Medulla oblongata (tissue), 1 donor: ENCODE measurements around the gene MEF2C.
"Not testable (repeated sequence)": the region's sequence is repeated elsewhere in the genome, so short reads cannot be mapped to it uniquely, and the experiment has no call there.

Experiments
- DNase-seq: peaks from one replicate; pipeline ENCODE4 v3.0.0-alpha.2; 2015; ENCODE audit errors: extremely low spot score

Gene MEF2C

GRCh38 chr5:88862547-88863175, 20.3 kb downstream of the MEF2C start:
- no peak for DNase-seq

DNA sequence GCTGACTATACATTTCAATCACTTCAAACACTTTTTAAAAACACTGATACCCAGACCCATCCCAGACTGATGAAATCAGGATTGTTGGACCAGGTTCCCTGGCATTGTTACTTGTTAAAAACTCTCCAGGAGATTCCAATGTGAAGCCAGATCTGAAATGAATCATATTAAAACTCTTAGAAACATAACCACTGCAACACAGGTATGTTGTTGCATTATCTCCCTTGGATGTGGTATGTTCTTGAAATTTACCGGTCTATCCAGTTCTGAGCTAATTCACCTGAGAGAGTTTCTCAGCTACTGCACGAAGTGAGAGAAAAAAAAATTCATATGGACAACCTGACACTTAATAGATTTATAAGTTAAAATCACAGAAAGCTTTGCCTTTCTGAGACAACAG, 21.8 kb downstream of the MEF2C start:
- no peak for DNase-seq

DNA sequence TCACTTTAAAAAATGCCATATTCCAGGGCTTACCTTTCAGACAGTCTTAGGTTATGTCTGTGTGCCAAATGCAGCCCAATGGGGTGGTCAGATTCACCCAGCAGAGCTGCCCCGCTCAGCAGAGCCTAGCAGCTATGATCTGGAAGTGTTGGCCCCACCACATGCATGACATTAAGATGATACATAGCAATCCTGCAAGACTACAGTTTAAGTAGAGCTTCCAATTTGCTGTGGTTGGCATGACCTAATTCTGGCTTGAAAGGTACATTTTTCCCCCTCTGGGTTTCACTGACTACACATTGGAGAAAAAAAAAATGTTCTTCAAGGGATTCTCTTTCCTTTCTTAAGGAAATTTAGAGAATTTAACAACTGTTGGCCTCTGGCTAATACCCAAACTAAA, 22.5 kb downstream of the MEF2C start:
- no peak for DNase-seq

DNA sequence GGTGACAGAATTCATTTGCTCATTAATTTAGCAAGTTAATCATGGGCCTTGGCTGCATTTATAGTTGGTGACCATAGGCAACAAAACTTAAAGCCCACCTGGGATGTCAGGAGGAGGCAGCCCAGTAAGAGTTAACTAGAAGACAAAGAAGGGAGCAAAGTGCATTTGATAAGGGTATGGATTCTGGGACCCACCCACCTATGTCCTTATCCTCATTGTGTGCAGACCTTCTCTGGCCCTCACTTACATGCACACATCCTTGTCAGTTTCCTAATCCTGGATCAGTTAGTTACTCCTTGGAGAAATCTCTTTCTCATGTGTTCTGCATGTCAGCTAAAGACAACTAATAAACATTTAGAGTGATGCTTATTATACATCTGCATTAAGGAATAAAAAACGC, 24.6 kb downstream of the MEF2C start:
- DNase-seq: no peak

- DNase-seq: not testable (repeated sequence)
Observed at GRCh38 chr5:88856381-88856780, 26.6 kb downstream of the MEF2C start.

DNA sequence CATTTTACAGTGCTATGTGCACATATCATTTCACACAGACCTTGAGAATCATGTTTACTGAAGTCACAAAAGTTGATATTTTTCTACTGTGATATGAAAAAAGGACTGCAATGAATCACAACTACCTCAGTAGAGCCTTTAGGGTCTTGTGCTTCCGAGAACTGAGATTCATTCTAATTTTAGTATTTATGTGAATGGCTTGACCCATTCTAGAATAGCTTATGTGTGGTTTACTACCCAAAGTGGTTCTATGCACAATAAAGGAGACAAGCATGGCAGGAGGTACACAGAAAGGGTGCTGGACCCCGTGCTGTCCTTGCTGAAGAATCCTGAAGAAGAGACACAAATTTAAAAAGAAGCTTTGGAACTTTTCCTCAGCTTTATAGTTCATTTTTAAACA, 28.2 kb downstream of the MEF2C start:
- DNase-seq: no peak

- peak; percentile 47 for DNase-seq
Observed at GRCh38 chr5:88847420-88847819, 35.6 kb downstream of the MEF2C start.

GRCh38 chr5:88846434-88846833, 36.5 kb downstream of the MEF2C start:
- no peak for DNase-seq

GRCh38 chr5:88845081-88845697, 37.8 kb downstream of the MEF2C start:
- DNase-seq: peak; percentile 33

GRCh38 chr5:88842784-88843183, 40.2 kb downstream of the MEF2C start:
- no peak for DNase-seq

- DNase-seq: no peak
Observed at GRCh38 chr5:88841212-88841611, 41.8 kb downstream of the MEF2C start.

DNA sequence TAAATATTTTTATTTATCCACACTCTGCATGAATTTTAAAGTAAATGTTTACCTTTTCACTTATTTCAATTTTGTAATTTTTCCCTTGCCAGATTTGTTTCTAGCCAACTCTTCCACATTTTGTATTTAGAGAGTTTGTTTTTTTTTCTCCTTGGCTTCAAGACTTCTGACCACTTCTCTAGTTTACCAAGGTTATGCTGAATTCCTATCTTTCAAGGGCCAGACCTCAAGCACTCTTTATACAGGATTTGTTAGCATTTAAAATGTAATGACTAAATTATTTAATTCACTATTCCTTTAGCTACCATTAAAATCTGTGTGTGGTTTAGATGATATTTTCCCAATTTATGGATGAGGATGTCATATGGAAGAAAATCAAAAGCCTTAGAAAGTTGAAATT, 42.5 kb downstream of the MEF2C start:
- DNase-seq: no peak

DNA sequence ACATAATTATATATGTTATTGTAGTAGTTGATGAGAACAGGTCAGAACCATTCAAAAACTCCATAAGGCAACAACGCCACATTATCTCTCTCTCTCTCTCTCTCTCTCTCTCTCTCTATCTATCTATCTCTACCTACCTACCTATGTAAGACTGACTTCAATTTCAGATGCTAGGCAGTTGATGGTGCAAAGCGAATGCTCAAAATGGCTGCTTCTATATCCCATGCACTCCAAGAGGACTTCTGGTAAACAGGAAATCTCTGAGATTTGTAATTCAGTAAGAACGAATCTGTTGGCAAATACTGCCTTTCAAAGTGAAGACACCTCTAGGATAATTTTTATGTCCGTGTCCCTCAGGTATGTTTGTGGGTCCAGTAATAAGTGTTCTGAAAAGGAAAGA, 43.7 kb downstream of the MEF2C start:
- no peak for DNase-seq

DNA sequence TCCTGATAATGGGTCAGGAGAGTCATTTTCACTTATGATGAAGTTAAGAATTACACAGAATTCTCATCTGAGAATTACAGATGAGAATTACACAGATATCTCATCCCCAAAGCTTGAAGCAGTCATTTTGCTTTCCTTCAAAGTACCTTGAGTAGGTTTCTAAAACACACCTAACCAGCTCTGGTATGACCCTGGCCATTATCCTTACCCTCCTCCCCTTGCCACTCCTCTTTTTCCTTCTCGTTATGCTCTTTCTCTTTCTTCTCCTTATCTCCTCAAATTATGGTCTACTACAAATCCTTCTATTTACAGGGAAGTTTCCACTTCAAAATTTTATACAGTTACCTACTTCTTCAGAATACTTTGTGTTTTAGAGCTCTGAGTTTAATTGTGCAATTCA, 44.5 kb downstream of the MEF2C start:
- DNase-seq: no peak

DNA sequence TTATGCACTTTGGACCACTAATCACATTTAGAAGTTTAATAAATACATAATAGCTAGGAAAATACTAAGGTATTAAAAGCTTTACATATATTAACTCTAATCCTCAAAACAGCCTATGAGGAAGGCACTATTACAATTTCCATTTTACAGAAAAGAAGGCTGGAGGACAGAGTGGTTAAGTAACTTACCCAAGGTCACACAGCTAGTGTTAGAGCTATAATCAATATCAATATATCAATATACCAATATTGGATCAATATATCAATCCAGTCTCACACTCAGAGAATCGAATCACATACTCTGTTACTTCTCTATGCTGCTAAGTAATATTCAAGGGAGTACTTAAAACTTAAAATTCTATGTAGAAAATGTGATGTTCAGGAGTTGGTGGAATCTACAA, 45.2 kb downstream of the MEF2C start:
- no peak for DNase-seq

DNA sequence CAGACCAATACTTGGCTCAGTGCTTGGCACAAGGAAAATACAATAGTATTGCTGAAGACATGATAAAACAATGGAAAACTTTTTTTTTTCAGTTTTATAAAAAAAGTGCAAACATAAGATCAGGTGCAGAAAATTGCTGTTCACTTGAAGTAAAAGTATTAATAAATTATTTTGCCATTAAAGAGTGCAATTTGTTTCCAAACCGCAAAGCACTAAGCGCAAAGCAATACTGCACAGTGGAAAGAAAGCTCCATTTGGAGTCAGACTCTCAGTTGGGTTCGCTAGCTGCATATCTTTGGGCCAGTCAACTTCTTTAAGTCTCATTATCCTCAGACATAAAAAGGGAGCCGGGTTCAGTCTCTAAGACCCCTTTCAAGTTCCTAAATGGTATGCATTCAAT, 45.8 kb downstream of the MEF2C start:
- DNase-seq: no peak

DNA sequence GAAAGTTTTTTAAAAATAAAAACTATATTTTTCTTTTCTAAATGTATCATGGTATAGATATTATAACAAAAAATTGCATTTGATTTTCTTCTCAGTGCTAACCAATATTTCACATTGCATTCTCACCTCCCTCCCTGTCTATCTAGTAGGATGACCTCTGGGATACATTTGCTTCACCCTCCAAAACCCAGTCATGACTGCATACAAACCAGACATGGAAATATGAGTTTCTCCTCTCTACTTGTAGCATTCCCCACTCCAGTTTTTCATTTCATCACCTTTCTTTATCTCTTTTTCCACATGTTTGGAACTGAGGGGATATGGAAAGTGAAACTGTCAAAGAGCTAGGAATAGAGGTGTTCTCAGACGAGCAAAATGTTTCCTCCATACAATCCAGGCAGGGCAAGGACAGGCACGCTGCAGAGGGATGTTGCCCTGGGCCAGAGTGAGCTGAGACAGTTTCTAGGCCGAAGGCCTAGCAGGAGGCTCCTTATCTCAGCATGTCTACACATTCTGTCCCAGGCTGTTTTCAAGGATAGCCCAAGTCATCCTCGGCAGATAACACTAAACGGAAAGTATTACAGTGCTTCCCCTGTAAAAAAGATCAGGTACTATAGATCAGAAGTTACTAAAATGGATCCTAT, 46.7 kb downstream of the MEF2C start:
- DNase-seq: peak; percentile 43

GRCh38 chr5:88834499-88834898, 48.5 kb downstream of the MEF2C start:
- DNase-seq: no peak

GRCh38 chr5:88834131-88834462, 48.9 kb downstream of the MEF2C start:
- no peak for DNase-seq

DNA sequence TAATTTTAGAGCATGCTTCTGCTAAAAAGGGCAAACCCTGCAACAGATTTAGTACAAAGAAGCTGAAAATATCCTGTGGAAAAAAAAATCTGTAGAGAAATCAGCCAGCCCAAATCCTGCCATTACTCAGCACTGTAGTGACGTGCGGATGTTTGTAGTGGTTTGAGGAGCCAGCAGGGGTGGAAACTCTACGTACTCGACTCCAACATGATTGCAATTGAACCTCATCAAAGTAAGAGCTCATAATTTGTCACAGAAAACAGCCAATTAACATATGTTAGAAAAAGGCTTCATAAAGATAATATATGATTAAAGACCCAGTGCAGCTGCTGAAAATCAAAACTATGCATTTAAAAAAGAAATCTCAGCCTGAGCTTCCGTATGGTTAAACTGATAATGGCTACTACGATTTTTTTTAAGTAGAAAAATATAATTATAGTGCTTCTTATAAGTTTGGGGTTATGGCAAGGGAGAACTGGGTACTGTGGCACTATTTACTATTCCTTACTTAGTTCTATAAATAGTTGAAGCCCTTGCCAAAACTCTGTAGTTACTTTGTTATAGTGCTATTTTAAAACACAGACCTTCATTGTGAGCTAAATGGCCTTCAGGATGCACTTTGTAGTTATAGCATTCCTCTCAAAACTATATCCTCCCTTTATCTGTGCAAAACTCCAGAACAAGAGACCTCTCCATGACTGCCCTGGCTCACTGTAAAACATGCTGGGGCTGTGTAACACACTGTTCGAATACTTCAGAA, 49.4 kb downstream of the MEF2C start:
- peak; percentile 60 for DNase-seq

DNA sequence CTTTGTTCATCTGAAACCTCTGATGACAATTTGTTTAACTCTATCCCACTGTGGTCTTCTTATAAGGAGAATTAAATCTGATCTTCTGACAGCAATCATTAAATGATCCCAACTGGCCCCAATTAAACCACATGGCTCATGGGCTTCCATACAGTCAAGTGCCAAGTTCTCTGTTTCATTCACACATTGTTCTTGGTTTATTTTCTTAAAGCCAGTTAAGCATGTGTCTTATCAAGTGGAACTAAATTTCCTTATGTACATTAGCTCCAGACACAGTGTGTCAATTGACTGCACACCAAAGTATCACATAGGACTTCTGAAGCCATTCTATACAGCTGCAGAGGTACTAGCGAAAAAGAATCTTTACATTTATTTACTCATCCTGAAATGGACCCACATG, 51.2 kb downstream of the MEF2C start:
- DNase-seq: no peak

- DNase-seq: no peak
Observed at GRCh38 chr5:88830567-88830966, 52.4 kb downstream of the MEF2C start.

GRCh38 chr5:88829775-88830174, 53.2 kb downstream of the MEF2C start:
- no peak for DNase-seq
